NB4 (cell line): ENCODE results near the gene RAB30.

Experiments used
- MYC ChIP-seq: IDR thresholded peaks from 2 replicates; pipeline ENCODE4 v1.6.1; 2011; ENCODE audit warnings: low read depth, low read length
- POLR2A ChIP-seq: IDR thresholded peaks from 2 replicates; pipeline ENCODE4 v1.6.1; 2011; ENCODE audit warnings: mild to moderate bottlenecking; ENCODE audit not compliant: insufficient read length; ENCODE audit errors: extremely low read depth
- TF ChIP-seq, protein P1 (sequence below): IDR thresholded peaks from one replicate; pipeline ENCODE4 v1.5.1; 2012; ENCODE audit warnings: low read depth, low read length
- TF ChIP-seq, protein P2 (sequence below): IDR thresholded peaks from 2 replicates; pipeline ENCODE4 v1.6.1; 2011; ENCODE audit warnings: low read depth, low read length

DNA sequence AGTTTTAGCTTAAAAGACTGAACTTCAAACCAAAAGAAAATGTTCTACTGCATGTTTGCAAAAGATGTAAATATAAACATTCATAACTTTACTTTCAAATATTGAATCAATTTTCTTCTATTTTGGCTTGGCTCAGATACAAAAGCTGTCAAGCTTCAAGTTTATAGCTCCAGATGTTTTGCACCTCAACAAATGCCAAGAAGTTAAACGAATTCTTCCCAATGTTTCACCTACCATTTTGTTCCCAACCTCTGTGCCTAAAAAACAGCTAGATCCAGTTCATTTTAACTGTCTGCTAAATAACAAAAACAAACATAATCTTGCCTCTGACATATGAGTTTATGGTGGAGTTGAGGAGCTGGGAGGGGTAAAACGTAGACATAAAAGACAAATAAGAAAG is 76.5 kb downstream of the RAB30 start:
- TF ChIP-seq, protein P1, sequence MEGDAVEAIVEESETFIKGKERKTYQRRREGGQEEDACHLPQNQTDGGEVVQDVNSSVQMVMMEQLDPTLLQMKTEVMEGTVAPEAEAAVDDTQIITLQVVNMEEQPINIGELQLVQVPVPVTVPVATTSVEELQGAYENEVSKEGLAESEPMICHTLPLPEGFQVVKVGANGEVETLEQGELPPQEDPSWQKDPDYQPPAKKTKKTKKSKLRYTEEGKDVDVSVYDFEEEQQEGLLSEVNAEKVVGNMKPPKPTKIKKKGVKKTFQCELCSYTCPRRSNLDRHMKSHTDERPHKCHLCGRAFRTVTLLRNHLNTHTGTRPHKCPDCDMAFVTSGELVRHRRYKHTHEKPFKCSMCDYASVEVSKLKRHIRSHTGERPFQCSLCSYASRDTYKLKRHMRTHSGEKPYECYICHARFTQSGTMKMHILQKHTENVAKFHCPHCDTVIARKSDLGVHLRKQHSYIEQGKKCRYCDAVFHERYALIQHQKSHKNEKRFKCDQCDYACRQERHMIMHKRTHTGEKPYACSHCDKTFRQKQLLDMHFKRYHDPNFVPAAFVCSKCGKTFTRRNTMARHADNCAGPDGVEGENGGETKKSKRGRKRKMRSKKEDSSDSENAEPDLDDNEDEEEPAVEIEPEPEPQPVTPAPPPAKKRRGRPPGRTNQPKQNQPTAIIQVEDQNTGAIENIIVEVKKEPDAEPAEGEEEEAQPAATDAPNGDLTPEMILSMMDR: no peak
- TF ChIP-seq POLR2A (no peak), MYC (no peak)
- TF ChIP-seq, protein P2, sequence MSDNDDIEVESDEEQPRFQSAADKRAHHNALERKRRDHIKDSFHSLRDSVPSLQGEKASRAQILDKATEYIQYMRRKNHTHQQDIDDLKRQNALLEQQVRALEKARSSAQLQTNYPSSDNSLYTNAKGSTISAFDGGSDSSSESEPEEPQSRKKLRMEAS: no peak
